ENCODE results near the gene APC2. TPM values are rescaled to one million over a fixed set of nuclear protein-coding genes. Genes with fewer than 3 reads are reported as not detected.

APC2 gene
- total RNA-seq, 1 donor from 2014 or later, result 0.42 TPM

GRCh38 chr19:1455336-1456120 is 5.6 kb downstream of the APC2 start:
- Mint-ChIP-seq H3K4me3 (peak overlapping the region; percentile 46), H3K27me3 (peaks cover 35% of the 10 kb centered on the region), H3K27ac (no peak overlapping the region), H3K36me3 (ENCODE audit: low read depth) (peaks cover 2% of the 10 kb centered on the region), H3K9me3 (no peaks in the 10 kb centered on the region), H3K4me1 (peaks cover 23% of the 10 kb centered on the region)
- TF ChIP-seq CTCF (IDR thresholded peaks at IDR 0.05), result no peak
- ChIA-PET POLR2A (interaction anchor here (0.5 to 1.2 kb wide), 4 partner anchors 11 to 477 kb away, joined by 3 to 6 read pairs (median 4); no protein-coding TSS in a partner anchor), CTCF (no interaction called here)
- no peak for DNase-seq
- ATAC-seq (ENCODE audit: low read depth), result peak; percentile 73
- intact Hi-C loops (cut with micrococcal nuclease), result loop anchor here (1.0 kb wide), 1 partner anchor 10 kb away; no protein-coding TSS in a partner anchor

DNA sequence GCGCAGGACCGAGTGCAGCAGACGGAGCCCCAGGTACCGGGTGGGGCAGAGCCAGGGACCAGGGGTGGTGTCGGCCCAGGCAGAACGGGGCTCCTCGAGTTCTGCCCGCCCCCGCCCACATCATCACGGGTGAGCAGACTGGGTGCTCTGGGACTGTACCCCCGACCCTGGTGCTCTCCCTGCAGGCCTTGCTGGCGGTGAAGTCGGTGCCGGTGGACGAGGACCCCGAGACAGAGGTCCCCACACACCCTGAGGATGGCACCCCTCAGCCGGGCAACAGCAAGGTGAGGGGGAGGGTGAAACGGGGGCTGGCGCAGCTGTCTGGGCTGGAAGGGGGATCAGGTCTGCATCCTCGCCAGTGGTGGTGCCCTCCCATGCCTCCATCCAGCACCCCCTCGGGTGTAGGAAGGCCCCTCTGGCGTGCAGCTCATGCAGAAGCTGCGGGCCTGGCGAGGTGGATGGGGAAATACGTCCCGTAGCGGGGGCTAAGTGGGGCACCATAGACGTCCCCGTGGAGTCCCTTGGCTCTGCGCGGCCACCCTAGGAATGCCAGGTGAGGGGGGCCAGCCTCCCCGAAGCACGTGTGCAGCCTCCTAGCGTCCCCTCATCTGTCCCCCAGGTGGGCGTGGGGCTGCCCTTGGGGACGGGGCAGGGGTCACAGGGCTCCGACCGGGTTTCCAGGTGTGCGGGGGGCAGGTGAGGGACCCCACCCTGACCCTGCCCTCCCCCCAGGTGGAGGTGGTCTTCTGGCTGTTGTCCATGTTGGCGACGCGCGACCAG is 6.4 kb downstream of the APC2 start:
- Mint-ChIP-seq H3K4me1 (peaks cover 17% of the 10 kb centered on the region), H3K36me3 (ENCODE audit: low read depth) (peaks cover 2% of the 10 kb centered on the region), H3K27ac (no peak overlapping the region), H3K9me3 (no peaks in the 10 kb centered on the region), H3K27me3 (peaks cover 28% of the 10 kb centered on the region), H3K4me3 (no peak overlapping the region)
- intact Hi-C loops (cut with micrococcal nuclease), result no loop called here
- TF ChIP-seq CTCF (IDR thresholded peaks at IDR 0.05), result no peak
- ATAC-seq (ENCODE audit: low read depth), result no peak
- no peak for DNase-seq
- ChIA-PET POLR2A (interaction anchor here (1.2 kb wide), 1 partner anchor 15 kb away, joined by 3 read pairs; no protein-coding TSS in a partner anchor), CTCF (no interaction called here)

GRCh38 chr19:1457031-1457739 is 7.3 kb downstream of the APC2 start:
- ChIA-PET CTCF (no interaction called here), POLR2A (interaction anchor here (0.7 kb wide), 1 partner anchor 15 kb away, joined by 5 read pairs; no protein-coding TSS in a partner anchor)
- ATAC-seq (ENCODE audit: low read depth) (no peak), DNase-seq (no peak)
- no peak overlapping the region for H3K4me3 Mint-ChIP-seq
- H3K9me3 Mint-ChIP-seq, result no peaks in the 10 kb centered on the region
- intact Hi-C loops (cut with micrococcal nuclease), result no loop called here
- H3K27ac Mint-ChIP-seq, result no peak overlapping the region
- peaks cover 2% of the 10 kb centered on the region for H3K36me3 Mint-ChIP-seq (ENCODE audit: low read depth)
- H3K4me1 Mint-ChIP-seq, result peaks cover 17% of the 10 kb centered on the region
- TF ChIP-seq CTCF (IDR thresholded peaks at IDR 0.05), result no peak
- H3K27me3 Mint-ChIP-seq, result peaks cover 21% of the 10 kb centered on the region

- Mint-ChIP-seq H3K4me3 (no peak overlapping the region), H3K27ac (no peak overlapping the region), H3K27me3 (peaks cover 15% of the 10 kb centered on the region), H3K4me1 (peaks cover 17% of the 10 kb centered on the region), H3K36me3 (ENCODE audit: low read depth) (peaks cover 2% of the 10 kb centered on the region), H3K9me3 (no peaks in the 10 kb centered on the region)
- no peak for TF ChIP-seq CTCF (IDR thresholded peaks at IDR 0.05)
- CTCF ChIA-PET, result no interaction called here
- no peak for ATAC-seq (ENCODE audit: low read depth)
- no peak for DNase-seq
- POLR2A ChIA-PET, result interaction anchor here (0.6 to 0.7 kb wide), 2 partner anchors 14 to 15 kb away, joined by 5 to 6 read pairs; no protein-coding TSS in a partner anchor
- intact Hi-C loops (cut with micrococcal nuclease), result no loop called here
These were observed 8.0 kb downstream of the APC2 start for GRCh38 chr19:1457892-1458291.
